ENCODE data around the gene QRICH1. TPM values are rescaled to one million over a fixed set of nuclear protein-coding genes. Genes with fewer than 3 reads are reported as not detected.

QRICH1 gene
- total and polyA plus RNA-seq, 2 of the 4 experiments (the other 2 are of a cell fraction) = 62.7 to 77.3 TPM

GRCh38 chr3:49025793-49026520 is 67.9 kb downstream of the QRICH1 start:
- H3K27ac ChIP-seq (ENCODE audit: insufficient read depth, low read length) = no peak overlapping the region
- BruUV-seq (replicated peaks) = no TSS peak

More at GRCh38 chr3:49025793-49026520, 67.9 kb downstream of the QRICH1 start:
- Histone ChIP-seq H3K27me3 (ENCODE audit: control insufficient read depth, insufficient read depth, low read length) (no peaks in the 10 kb centered on the region), H3K4me3 (ENCODE audit: insufficient read depth, low read depth, low read length) (no peak overlapping the region), H3K79me1 (ENCODE audit: low read depth in 1 of 2, low read length in 2 of 2) (peaks cover 31 to 69% of the 10 kb centered on the region in 2 experiments), H2AK9ac (replicated peaks; ENCODE audit: low read depth, low read length, poor library complexity) (peak overlapping the region; percentile 33), H4K5ac (ENCODE audit: low read depth, low read length) (no peak overlapping the region), H2AFZ (replicated peaks; ENCODE audit: low read length, poor library complexity) (no peak overlapping the region), H3K23ac (ENCODE audit: low read depth, low read length) (no peak overlapping the region), H3K14ac (replicated peaks; ENCODE audit: low read depth, low read length) (no peak overlapping the region), H3K4me1 (ENCODE audit: control insufficient read depth, insufficient read depth, low read length) (peaks cover 5% of the 10 kb centered on the region), H3K4me2 (ENCODE audit: low read depth, low read length) (no peak overlapping the region), H3K9me3 (ENCODE audit: control insufficient read depth, insufficient read depth, low read length) (no peaks in the 10 kb centered on the region), H3K56ac (ENCODE audit: extremely low read depth, insufficient read depth, low read length) (no peak overlapping the region), H4K8ac (ENCODE audit: low read depth in 2 of 2, low read length in 2 of 2) (peak overlapping the region in 1 of 2 experiments; percentile 18; a peak in 1 of 4 replicates), H2BK120ac (ENCODE audit: low read depth, low read length) (no peak overlapping the region), H3K4ac (ENCODE audit: low read depth, low read length) (no peak overlapping the region), H4K91ac (ENCODE audit: insufficient read depth, low read depth, low read length) (no peak overlapping the region), H3K36me3 (ENCODE audit: control insufficient read depth, insufficient read depth, low read length) (peaks cover 47% of the 10 kb centered on the region), H2BK15ac (ENCODE audit: low read depth, low read length) (no peak overlapping the region), H2BK5ac (ENCODE audit: low read depth, low read length, poor library complexity, severe bottlenecking) (no peak overlapping the region), H2BK20ac (ENCODE audit: low read depth, low read length) (no peak overlapping the region), H3K9me1 (ENCODE audit: insufficient read depth, low read length) (peaks cover 32% of the 10 kb centered on the region), H3K18ac (ENCODE audit: low read depth, low read length) (no peak overlapping the region), H3K9ac (ENCODE audit: low read depth, low read length) (no peak overlapping the region), H4K20me1 (ENCODE audit: insufficient read depth, low read length) (peaks cover 20% of the 10 kb centered on the region), H2AK5ac (ENCODE audit: low read depth, low read length) (no peak overlapping the region)
- intact Hi-C loops (cut with micrococcal nuclease) = no loop called here
- CTCF ChIA-PET = no interaction called here
- POLR2A ChIA-PET (ENCODE audit: unreplicated experiment) = no interaction called here
- dilution Hi-C loops (cut with HindIII; ENCODE audit: low sequenced_read_pairs, unreplicated experiment) = no loop called here
- no peak for ATAC-seq (ENCODE audit: low read depth)
- in situ Hi-C loops (cut with MboI; ENCODE audit: low sequenced_read_pairs) = no loop called here
- no peak for DNase-seq
- TF ChIP-seq MXI1 (IDR thresholded peaks at IDR 0.05; ENCODE audit: borderline replicate concordance, low read depth, low read length) (no peak), ELK1 (IDR thresholded peaks at IDR 0.05; ENCODE audit: borderline replicate concordance, low read depth, low read length) (no peak), SMC3 (IDR thresholded peaks at IDR 0.05; ENCODE audit: low read depth, low read length) (no peak), POLR2A (IDR thresholded peaks at IDR 0.05; ENCODE audit: low read depth, low read length) (no peak), FOS (IDR thresholded peaks at IDR 0.05; ENCODE audit: low read depth, low read length) (no peak)
- TF ChIP-seq, protein P1, sequence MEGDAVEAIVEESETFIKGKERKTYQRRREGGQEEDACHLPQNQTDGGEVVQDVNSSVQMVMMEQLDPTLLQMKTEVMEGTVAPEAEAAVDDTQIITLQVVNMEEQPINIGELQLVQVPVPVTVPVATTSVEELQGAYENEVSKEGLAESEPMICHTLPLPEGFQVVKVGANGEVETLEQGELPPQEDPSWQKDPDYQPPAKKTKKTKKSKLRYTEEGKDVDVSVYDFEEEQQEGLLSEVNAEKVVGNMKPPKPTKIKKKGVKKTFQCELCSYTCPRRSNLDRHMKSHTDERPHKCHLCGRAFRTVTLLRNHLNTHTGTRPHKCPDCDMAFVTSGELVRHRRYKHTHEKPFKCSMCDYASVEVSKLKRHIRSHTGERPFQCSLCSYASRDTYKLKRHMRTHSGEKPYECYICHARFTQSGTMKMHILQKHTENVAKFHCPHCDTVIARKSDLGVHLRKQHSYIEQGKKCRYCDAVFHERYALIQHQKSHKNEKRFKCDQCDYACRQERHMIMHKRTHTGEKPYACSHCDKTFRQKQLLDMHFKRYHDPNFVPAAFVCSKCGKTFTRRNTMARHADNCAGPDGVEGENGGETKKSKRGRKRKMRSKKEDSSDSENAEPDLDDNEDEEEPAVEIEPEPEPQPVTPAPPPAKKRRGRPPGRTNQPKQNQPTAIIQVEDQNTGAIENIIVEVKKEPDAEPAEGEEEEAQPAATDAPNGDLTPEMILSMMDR (conservative IDR thresholded peaks at IDR 0.05; ENCODE audit: low read depth, low read length) = no peak
- no CpG with 5 or more reads among the region's 8 CpGs for WGBS, 2 experiments (ENCODE audit: extremely low coverage in 2 of 2, insufficient read length in 1 of 2)
